ENCODE results near the gene EGLN1. TPM values are rescaled to one million over a fixed set of nuclear protein-coding genes. Genes with fewer than 3 reads are reported as not detected.

EGLN1 gene
- total RNA-seq, 3 donors from 2014 or later: 11.9 to 14.0 (median 13.4) TPM

DNA sequence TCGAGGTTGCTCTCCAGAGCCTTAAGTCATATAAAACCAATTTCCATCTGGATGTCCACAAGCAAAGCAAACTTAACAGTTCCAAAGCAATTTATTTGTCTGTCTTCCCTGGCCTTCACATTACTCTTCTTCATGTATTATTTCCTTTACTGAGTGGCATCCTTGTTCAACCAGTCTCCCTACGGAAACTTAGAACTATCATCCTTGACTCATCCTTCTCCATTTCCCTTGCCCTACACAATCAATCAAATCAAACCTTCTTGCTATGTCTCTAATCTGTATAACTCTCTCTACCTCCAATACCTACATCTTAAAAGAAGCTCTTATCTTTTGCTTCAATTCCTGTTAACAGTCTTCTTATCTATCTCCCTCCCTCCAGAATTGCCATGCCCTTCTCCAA is 25.4 kb downstream of the EGLN1 start:
- peaks cover 18% of the 10 kb centered on the region for H3K36me3 Mint-ChIP-seq (ENCODE audit: insufficient read depth)
- H3K27me3 Mint-ChIP-seq (ENCODE audit: low read depth): no peaks in the 10 kb centered on the region
- no peaks in the 10 kb centered on the region for H3K9me3 Mint-ChIP-seq
- no peak for ATAC-seq
- DNase-seq: no peak
- peaks cover 64% of the 10 kb centered on the region for H3K4me1 Mint-ChIP-seq (ENCODE audit: low read depth)
- H3K4me3 Mint-ChIP-seq: no peak overlapping the region

DNA sequence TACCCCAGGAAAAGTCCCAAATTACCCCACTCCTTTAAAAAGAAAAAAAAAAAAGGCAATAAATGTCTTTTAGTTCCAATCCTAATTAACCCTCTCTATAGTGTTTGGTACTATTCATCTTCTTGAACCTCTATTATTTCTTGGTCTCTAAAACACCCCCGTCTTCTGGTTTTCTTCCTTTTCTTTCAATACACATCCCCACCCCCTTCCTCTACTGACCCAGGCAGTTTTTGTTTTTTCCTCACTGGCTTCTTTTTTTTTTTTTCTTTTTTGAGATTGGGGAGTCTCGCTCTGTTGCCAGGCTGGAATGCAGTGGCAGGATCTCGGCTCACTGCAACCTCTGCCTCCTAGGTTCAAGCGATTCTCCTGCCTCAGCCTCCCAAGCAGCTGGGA is 26.1 kb downstream of the EGLN1 start:
- Mint-ChIP-seq H3K4me3 (no peak overlapping the region), H3K27me3 (ENCODE audit: low read depth) (no peaks in the 10 kb centered on the region), H3K4me1 (ENCODE audit: low read depth) (peaks cover 64% of the 10 kb centered on the region), H3K36me3 (ENCODE audit: insufficient read depth) (peaks cover 18% of the 10 kb centered on the region), H3K9me3 (no peaks in the 10 kb centered on the region)
- ATAC-seq: no peak
- DNase-seq: no peak

- H3K4me1 Mint-ChIP-seq (ENCODE audit: low read depth): peaks cover 65% of the 10 kb centered on the region
These were observed 26.8 kb downstream of the EGLN1 start for GRCh38 chr1:231395076-231395997.

GRCh38 chr1:231393668-231394067 is 28.4 kb downstream of the EGLN1 start:
- peaks cover 20% of the 10 kb centered on the region for H3K36me3 Mint-ChIP-seq (ENCODE audit: insufficient read depth)
- peaks cover 69% of the 10 kb centered on the region for H3K4me1 Mint-ChIP-seq (ENCODE audit: low read depth)
- H3K4me3 Mint-ChIP-seq: no peak overlapping the region
- no peaks in the 10 kb centered on the region for H3K9me3 Mint-ChIP-seq
- DNase-seq (no peak), ATAC-seq (no peak)
- no peaks in the 10 kb centered on the region for H3K27me3 Mint-ChIP-seq (ENCODE audit: low read depth)

More at GRCh38 chr1:231395076-231395997, 26.8 kb downstream of the EGLN1 start:
- no peak for ATAC-seq
- peaks cover 18% of the 10 kb centered on the region for H3K36me3 Mint-ChIP-seq (ENCODE audit: insufficient read depth)
- H3K27me3 Mint-ChIP-seq (ENCODE audit: low read depth): no peaks in the 10 kb centered on the region
- DNase-seq: no peak
- H3K9me3 Mint-ChIP-seq: no peaks in the 10 kb centered on the region
- no peak overlapping the region for H3K4me3 Mint-ChIP-seq

DNA sequence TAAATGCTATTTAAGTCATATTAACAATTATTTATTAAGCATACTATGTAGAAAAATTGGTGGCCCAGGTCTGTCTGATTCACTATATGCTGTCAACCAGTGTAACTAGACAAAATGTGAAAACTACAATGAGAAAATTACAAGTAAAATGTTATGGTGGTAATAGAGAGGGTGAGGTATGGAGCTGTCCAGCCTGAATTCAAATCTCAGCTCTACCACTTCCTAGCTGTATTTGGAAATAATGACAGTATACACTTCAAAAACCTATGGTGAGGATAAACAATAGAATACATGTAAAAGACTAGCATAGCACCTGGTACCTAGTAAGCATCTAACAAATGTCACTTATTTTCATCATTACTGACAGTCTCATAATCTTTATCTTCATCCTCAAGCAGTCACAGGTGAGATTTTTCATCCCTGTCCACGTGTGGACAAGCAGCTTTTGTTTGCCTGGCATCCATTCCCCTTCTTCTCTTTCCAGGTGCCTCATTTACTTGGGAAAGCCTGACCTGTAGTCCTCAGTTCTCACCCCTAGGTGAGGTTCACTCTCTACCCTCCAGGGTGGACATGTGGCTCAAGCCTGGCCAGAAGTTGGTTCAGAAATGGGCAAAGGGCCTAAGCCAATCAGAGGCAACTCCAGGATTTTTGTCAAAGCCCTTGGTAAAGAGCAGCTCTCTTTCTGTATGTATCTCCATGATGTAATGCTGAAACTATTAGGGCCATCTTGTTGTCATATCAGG is 29.5 kb downstream of the EGLN1 start:
- ATAC-seq: no peak
- no peak for DNase-seq
- Mint-ChIP-seq H3K4me3 (no peak overlapping the region), H3K9me3 (no peaks in the 10 kb centered on the region), H3K27me3 (ENCODE audit: low read depth) (no peaks in the 10 kb centered on the region), H3K36me3 (ENCODE audit: insufficient read depth) (peaks cover 16% of the 10 kb centered on the region), H3K4me1 (ENCODE audit: low read depth) (peaks cover 68% of the 10 kb centered on the region)

DNA sequence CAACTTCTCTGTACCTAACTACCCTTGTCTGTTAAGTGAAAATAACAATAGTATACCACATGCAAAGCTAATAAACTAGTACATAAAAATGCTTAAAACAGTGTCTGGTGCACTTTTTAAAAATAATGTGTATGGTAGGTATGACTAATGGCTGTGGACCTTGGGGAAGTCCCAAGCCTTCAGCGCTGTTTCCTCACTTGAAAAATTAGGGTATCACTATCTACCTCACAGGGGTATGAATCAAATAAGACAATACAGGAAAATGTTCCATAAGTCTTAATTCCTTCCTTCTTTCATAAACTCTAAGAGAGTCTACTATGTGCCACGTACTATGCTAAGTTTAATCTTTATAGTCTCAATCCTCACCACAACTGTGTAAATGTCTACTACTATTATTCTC is 32.0 kb downstream of the EGLN1 start:
- ATAC-seq (peak; percentile 87 to 97), DNase-seq (no peak)
- H3K9me3 Mint-ChIP-seq: no peaks in the 10 kb centered on the region
- H3K27me3 Mint-ChIP-seq (ENCODE audit: low read depth): no peaks in the 10 kb centered on the region
- no peak overlapping the region for H3K4me3 Mint-ChIP-seq
- peaks cover 57% of the 10 kb centered on the region for H3K4me1 Mint-ChIP-seq (ENCODE audit: low read depth)
- H3K36me3 Mint-ChIP-seq (ENCODE audit: insufficient read depth): peaks cover 12% of the 10 kb centered on the region

- H3K36me3 Mint-ChIP-seq (ENCODE audit: insufficient read depth): peaks cover 9% of the 10 kb centered on the region
- H3K9me3 Mint-ChIP-seq: no peaks in the 10 kb centered on the region
- ATAC-seq: no peak
- H3K4me3 Mint-ChIP-seq: no peak overlapping the region
- DNase-seq: no peak
- H3K4me1 Mint-ChIP-seq (ENCODE audit: low read depth): peaks cover 45% of the 10 kb centered on the region
- H3K27me3 Mint-ChIP-seq (ENCODE audit: low read depth): no peaks in the 10 kb centered on the region
These were observed 34.1 kb downstream of the EGLN1 start for GRCh38 chr1:231387770-231388669.

DNA sequence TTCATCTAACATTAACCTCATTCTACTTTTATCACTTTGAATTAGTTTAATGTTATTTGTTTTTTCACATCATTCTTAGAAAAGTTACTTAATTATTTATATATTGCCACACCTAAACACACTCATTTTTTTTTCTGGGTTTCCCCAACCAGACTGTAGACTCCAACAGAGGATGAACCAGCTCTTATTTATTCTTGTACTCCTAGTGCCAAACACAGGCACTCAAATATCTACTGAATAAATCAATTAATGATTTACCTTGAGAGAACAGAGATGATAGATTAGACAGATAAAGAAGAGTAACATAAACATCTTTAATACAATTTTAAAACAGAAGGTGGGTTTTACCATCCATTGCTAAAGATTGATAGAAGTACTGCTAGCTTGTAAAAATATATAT is 35.6 kb downstream of the EGLN1 start:
- ATAC-seq: no peak
- Mint-ChIP-seq H3K9me3 (no peaks in the 10 kb centered on the region), H3K27me3 (ENCODE audit: low read depth) (no peaks in the 10 kb centered on the region), H3K4me1 (ENCODE audit: low read depth) (peaks cover 46% of the 10 kb centered on the region), H3K4me3 (no peak overlapping the region), H3K36me3 (ENCODE audit: insufficient read depth) (peaks cover 2% of the 10 kb centered on the region)
- DNase-seq: no peak

- ATAC-seq: no peak
- no peaks in the 10 kb centered on the region for H3K9me3 Mint-ChIP-seq
- no peaks in the 10 kb centered on the region for H3K27me3 Mint-ChIP-seq (ENCODE audit: low read depth)
- H3K36me3 Mint-ChIP-seq (ENCODE audit: insufficient read depth): peaks cover 2% of the 10 kb centered on the region
- no peak overlapping the region for H3K4me3 Mint-ChIP-seq
- H3K4me1 Mint-ChIP-seq (ENCODE audit: low read depth): peaks cover 38% of the 10 kb centered on the region
- DNase-seq: no peak
These were observed 36.7 kb downstream of the EGLN1 start for GRCh38 chr1:231385416-231385748.

- no peak overlapping the region for H3K4me3 Mint-ChIP-seq
- H3K36me3 Mint-ChIP-seq (ENCODE audit: insufficient read depth): peaks cover 1% of the 10 kb centered on the region
- no peaks in the 10 kb centered on the region for H3K9me3 Mint-ChIP-seq
- DNase-seq (no peak), ATAC-seq (no peak)
- no peaks in the 10 kb centered on the region for H3K27me3 Mint-ChIP-seq (ENCODE audit: low read depth)
- peaks cover 34% of the 10 kb centered on the region for H3K4me1 Mint-ChIP-seq (ENCODE audit: low read depth)
These were observed 37.2 kb downstream of the EGLN1 start for GRCh38 chr1:231384696-231385415.

DNA sequence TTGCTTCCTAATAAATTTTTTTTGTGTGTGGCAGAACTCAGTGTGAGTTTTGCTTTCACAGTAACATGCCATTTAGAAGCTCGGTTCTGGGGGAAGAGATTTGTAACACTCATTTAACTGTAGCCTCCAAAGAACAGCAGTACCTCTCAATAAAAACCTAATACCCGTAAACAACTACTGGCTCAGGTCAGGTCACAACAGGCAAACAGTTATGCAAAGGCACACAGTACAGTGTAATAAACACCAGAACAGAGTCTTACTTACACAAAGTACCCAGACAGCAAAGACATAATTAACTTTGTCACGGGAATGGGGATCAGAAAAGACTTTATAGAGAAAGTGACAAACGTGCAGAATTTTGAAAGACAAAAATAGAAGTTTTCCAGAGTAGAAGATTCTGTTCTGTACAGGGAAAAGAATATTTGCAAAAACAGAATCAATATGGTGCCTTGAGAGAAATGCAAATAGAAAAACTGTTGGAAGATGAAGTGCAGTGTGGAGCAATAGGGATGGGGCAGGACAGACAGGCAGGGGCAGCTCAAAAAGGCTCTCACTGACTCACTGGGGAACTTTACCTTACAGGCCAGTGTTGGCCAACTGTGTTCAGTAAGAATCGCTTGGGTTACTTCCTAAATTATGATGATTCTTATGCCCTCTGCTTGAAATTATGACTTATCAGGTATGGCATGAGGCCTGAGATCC is 38.8 kb downstream of the EGLN1 start:
- H3K4me3 Mint-ChIP-seq: no peak overlapping the region
- H3K4me1 Mint-ChIP-seq (ENCODE audit: low read depth): peaks cover 35% of the 10 kb centered on the region
- DNase-seq: no peak
- no peaks in the 10 kb centered on the region for H3K9me3 Mint-ChIP-seq
- no peaks in the 10 kb centered on the region for H3K27me3 Mint-ChIP-seq (ENCODE audit: low read depth)
- H3K36me3 Mint-ChIP-seq (ENCODE audit: insufficient read depth): peaks cover 3% of the 10 kb centered on the region
- no peak for ATAC-seq

- peaks cover 3% of the 10 kb centered on the region for H3K36me3 Mint-ChIP-seq (ENCODE audit: insufficient read depth)
- H3K4me1 Mint-ChIP-seq (ENCODE audit: low read depth): peaks cover 35% of the 10 kb centered on the region
- DNase-seq: no peak
- no peaks in the 10 kb centered on the region for H3K27me3 Mint-ChIP-seq (ENCODE audit: low read depth)
- H3K9me3 Mint-ChIP-seq: no peaks in the 10 kb centered on the region
- no peak for ATAC-seq
- no peak overlapping the region for H3K4me3 Mint-ChIP-seq
These were observed 39.7 kb downstream of the EGLN1 start for GRCh38 chr1:231382426-231382825.

DNA sequence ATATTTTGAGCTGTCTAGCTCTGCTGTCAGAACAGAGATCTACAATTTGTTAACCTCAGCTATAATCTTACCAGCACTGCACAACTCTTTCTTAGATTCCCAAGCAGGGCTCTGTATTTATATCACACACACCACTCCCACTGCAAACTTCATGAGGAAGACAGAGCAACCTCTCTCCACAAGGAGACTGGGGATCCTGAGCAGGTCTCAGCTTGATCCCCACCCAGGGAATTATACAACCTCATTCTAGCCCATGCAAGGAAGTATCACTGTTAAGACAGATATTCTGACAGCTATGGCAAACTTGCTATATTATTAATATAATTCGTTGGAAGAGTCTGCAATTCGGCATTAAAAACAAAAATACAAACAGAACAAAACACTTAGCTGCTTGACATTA is 40.4 kb downstream of the EGLN1 start:
- ATAC-seq (no peak), DNase-seq (no peak)
- H3K4me1 Mint-ChIP-seq (ENCODE audit: low read depth): peaks cover 39% of the 10 kb centered on the region
- no peak overlapping the region for H3K4me3 Mint-ChIP-seq
- no peaks in the 10 kb centered on the region for H3K27me3 Mint-ChIP-seq (ENCODE audit: low read depth)
- H3K9me3 Mint-ChIP-seq: no peaks in the 10 kb centered on the region
- H3K36me3 Mint-ChIP-seq (ENCODE audit: insufficient read depth): peaks cover 3% of the 10 kb centered on the region

All from activated T-cell treated with anti-CD3 and anti-CD28 coated beads, Interleukin-2, amount 50 U/mL, for 4 hours (primary cell).